ENCODE measurements around the gene CCDC148. TPM values are rescaled to one million over a fixed set of nuclear protein-coding genes. Genes with fewer than 3 reads are reported as not detected.

CCDC148 gene
- polyA plus RNA-seq, 2 of the 4 experiments (the other 2 are of a cell fraction), result 0.41 to 0.85 TPM

- Histone ChIP-seq H3K9me3 (no peaks in the 10 kb centered on the region), H3K4me3 (no peak overlapping the region), H3K27ac (no peak overlapping the region), H3K4me2 (no peak overlapping the region), H3K4me1 (no peaks in the 10 kb centered on the region)
- ChIA-PET POLR2A (no interaction called here), CTCF (no interaction called here)
- FAIRE-seq (no peak), DNase-seq (ENCODE audit: low read depth in 1 of 2, low spot score in 1 of 2) (no peak), ATAC-seq (no peak)
- 10% methylated on average over 1 of the region's 1 CpG for WGBS (ENCODE audit: missing lambda C conversion rate)
- TF ChIP-seq HDAC2 (IDR thresholded peaks at IDR 0.05) (no peak), HOXA7 (CRISPR knock-in tag; IDR thresholded peaks at IDR 0.05) (no peak), HEYL (CRISPR knock-in tag; IDR thresholded peaks at IDR 0.05) (no peak), PHF8 (IDR thresholded peaks at IDR 0.05; ENCODE audit: borderline replicate concordance, low read depth) (no peak), REST (IDR thresholded peaks at IDR 0.05) (no peak), TP53 (CRISPR knock-in tag; IDR thresholded peaks at IDR 0.05) (no peak), CBX8 (IDR thresholded peaks at IDR 0.05) (no peak), RCOR1 (IDR thresholded peaks at IDR 0.05; ENCODE audit: low read depth, low read length) (no peak), BHLHE40 (IDR thresholded peaks at IDR 0.05; ENCODE audit: low read depth, low read length) (no peak), NR3C1 (IDR thresholded peaks at IDR 0.05) (no peak), NFE2L2 (conservative IDR thresholded peaks at IDR 0.05; ENCODE audit: low read length) (no peak), PBX3 (IDR thresholded peaks at IDR 0.05) (no peak), GATA3 (IDR thresholded peaks at IDR 0.05; ENCODE audit: borderline replicate concordance) (no peak), EP300 (IDR thresholded peaks at IDR 0.05) (no peak), JUNB (IDR thresholded peaks at IDR 0.05) (no peak), CEBPB (IDR thresholded peaks at IDR 0.05) (no peak), USF2 (IDR thresholded peaks at IDR 0.05) (no peak), MAFK (IDR thresholded peaks at IDR 0.05; ENCODE audit: partially characterized antibody) (no peak), JUN (IDR thresholded peaks at IDR 0.05) (no peak)
- TF ChIP-seq, protein P1, sequence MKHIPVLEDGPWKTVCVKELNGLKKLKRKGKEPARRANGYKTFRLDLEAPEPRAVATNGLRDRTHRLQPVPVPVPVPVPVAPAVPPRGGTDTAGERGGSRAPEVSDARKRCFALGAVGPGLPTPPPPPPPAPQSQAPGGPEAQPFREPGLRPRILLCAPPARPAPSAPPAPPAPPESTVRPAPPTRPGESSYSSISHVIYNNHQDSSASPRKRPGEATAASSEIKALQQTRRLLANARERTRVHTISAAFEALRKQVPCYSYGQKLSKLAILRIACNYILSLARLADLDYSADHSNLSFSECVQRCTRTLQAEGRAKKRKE (CRISPR knock-in tag; IDR thresholded peaks at IDR 0.05; ENCODE audit: low read depth), result no peak
Measured at GRCh38 chr2:158184001-158184400, 272.6 kb downstream of the CCDC148 start.

DNA sequence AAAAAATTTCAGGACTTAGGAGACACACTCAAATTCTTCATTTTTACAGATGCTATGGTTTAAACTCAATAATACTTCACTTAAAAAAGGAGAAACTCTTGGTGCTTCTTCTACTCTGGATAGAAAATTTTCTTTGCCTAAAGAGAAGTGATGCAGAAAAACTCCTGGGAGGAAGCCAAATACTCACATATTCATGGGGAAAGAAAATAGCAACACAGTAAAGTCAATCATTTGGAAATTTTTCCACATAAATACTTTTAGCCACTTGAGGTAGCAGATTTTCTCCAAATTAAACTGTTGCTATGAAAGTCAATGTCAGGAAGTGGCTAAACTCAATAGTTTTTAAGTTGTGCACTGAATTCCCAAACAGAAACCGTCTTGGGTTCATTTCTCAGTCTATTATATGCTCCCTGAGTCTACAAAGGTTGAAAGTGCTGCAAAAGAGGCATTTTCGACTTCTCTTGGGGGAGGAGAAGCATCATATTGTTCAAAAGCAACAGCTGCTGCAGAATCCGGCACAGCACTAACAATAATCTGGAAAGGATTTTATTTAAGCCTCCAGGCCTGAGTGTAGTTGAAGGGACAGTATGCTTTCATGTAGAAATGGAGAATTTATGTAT, 273.8 kb downstream of the CCDC148 start:
- Histone ChIP-seq H3K27ac (no peak overlapping the region), H3K4me1 (no peaks in the 10 kb centered on the region), H3K9me3 (no peaks in the 10 kb centered on the region), H3K4me3 (no peak overlapping the region), H3K4me2 (no peak overlapping the region)
- ATAC-seq, result no peak
- 37% methylated on average over 3 of the region's 3 CpGs for WGBS (ENCODE audit: missing lambda C conversion rate)
- TF ChIP-seq FOSB (CRISPR knock-in tag; IDR thresholded peaks at IDR 0.05), result no peak
- no peak for TF ChIP-seq HEYL (CRISPR knock-in tag; IDR thresholded peaks at IDR 0.05)
- TF ChIP-seq RAD21 (conservative IDR thresholded peaks at IDR 0.05 in 1 of 2, IDR thresholded peaks at IDR 0.05 in 1 of 2), result no peak
- no peak for TF ChIP-seq PHF8 (IDR thresholded peaks at IDR 0.05; ENCODE audit: borderline replicate concordance, low read depth)
- TF ChIP-seq, protein P2, sequence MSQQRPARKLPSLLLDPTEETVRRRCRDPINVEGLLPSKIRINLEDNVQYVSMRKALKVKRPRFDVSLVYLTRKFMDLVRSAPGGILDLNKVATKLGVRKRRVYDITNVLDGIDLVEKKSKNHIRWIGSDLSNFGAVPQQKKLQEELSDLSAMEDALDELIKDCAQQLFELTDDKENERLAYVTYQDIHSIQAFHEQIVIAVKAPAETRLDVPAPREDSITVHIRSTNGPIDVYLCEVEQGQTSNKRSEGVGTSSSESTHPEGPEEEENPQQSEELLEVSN (IDR thresholded peaks at IDR 0.05; ENCODE audit: borderline replicate concordance, low read depth), result no peak
- TF ChIP-seq, protein P3, sequence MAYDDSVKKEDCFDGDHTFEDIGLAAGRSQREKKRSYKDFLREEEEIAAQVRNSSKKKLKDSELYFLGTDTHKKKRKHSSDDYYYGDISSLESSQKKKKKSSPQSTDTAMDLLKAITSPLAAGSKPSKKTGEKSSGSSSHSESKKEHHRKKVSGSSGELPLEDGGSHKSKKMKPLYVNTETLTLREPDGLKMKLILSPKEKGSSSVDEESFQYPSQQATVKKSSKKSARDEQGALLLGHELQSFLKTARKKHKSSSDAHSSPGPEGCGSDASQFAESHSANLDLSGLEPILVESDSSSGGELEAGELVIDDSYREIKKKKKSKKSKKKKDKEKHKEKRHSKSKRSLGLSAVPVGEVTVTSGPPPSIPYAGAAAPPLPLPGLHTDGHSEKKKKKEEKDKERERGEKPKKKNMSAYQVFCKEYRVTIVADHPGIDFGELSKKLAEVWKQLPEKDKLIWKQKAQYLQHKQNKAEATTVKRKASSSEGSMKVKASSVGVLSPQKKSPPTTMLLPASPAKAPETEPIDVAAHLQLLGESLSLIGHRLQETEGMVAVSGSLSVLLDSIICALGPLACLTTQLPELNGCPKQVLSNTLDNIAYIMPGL (CRISPR knock-in tag; IDR thresholded peaks at IDR 0.05; ENCODE audit: borderline replicate concordance), result no peak
- TF ChIP-seq SREBF2 (IDR thresholded peaks at IDR 0.05), result no peak
- TF ChIP-seq JUN (IDR thresholded peaks at IDR 0.05), result no peak
- TF ChIP-seq EHMT2 (IDR thresholded peaks at IDR 0.05; ENCODE audit: low read depth), result no peak
- TF ChIP-seq RARB (CRISPR knock-in tag; IDR thresholded peaks at IDR 0.05), result no peak
- ChIA-PET CTCF (no interaction called here), POLR2A (no interaction called here)
- no peak for FAIRE-seq
- no peak for DNase-seq (ENCODE audit: low read depth in 1 of 2, low spot score in 1 of 2)
